Measurements from ENCODE around the gene PARD3B. TPM values are rescaled to one million over a fixed set of nuclear protein-coding genes. Genes with fewer than 3 reads are reported as not detected.

Gene PARD3B
- total RNA-seq, 1 donor from 2014 or later, result 23.8 TPM

- Histone ChIP-seq H3K4me3 (no peak overlapping the region), H3K27ac (no peak overlapping the region), H3K9me3 (peaks cover 7% of the 10 kb centered on the region), H3K36me3 (no peaks in the 10 kb centered on the region), H3K4me1 (no peaks in the 10 kb centered on the region), H3K27me3 (ENCODE audit: low read depth) (no peaks in the 10 kb centered on the region)
- no peak for DNase-seq
- ATAC-seq, result no peak
- intact Hi-C loops (cut with DNase I), result no loop called here
- TF ChIP-seq CTCF (IDR thresholded peaks at IDR 0.05), result no peak
These were observed 402.1 kb downstream of the PARD3B start for GRCh38 chr2:204947405-204947804.

- no peaks in the 10 kb centered on the region for H3K27me3 ChIP-seq (ENCODE audit: low read depth)
- H3K36me3 ChIP-seq, result no peaks in the 10 kb centered on the region
- peaks cover 7% of the 10 kb centered on the region for H3K9me3 ChIP-seq
- no peaks in the 10 kb centered on the region for H3K4me1 ChIP-seq
- no peak overlapping the region for H3K27ac ChIP-seq
- H3K4me3 ChIP-seq, result no peak overlapping the region
- DNase-seq (no peak), ATAC-seq (no peak)
- intact Hi-C loops (cut with DNase I), result no loop called here
- no peak for TF ChIP-seq CTCF (IDR thresholded peaks at IDR 0.05)
These were observed 402.9 kb downstream of the PARD3B start for GRCh38 chr2:204948024-204948763.

GRCh38 chr2:204948822-204949221 lies 403.5 kb downstream of the PARD3B start:
- Histone ChIP-seq H3K27ac (no peak overlapping the region), H3K4me1 (no peaks in the 10 kb centered on the region), H3K27me3 (ENCODE audit: low read depth) (no peaks in the 10 kb centered on the region), H3K9me3 (peaks cover 7% of the 10 kb centered on the region), H3K4me3 (no peak overlapping the region), H3K36me3 (no peaks in the 10 kb centered on the region)
- intact Hi-C loops (cut with DNase I), result no loop called here
- ATAC-seq, result no peak
- no peak for TF ChIP-seq CTCF (IDR thresholded peaks at IDR 0.05)
- DNase-seq, result no peak

- Histone ChIP-seq H3K4me3 (no peak overlapping the region), H3K27me3 (ENCODE audit: low read depth) (no peaks in the 10 kb centered on the region), H3K27ac (no peak overlapping the region), H3K36me3 (no peaks in the 10 kb centered on the region), H3K4me1 (no peaks in the 10 kb centered on the region), H3K9me3 (no peaks in the 10 kb centered on the region)
- intact Hi-C loops (cut with DNase I), result no loop called here
- DNase-seq (no peak), ATAC-seq (no peak)
- TF ChIP-seq CTCF (IDR thresholded peaks at IDR 0.05), result no peak
These were observed 405.5 kb downstream of the PARD3B start for GRCh38 chr2:204950695-204951346.

GRCh38 chr2:204958371-204958770 lies 413.1 kb downstream of the PARD3B start:
- TF ChIP-seq CTCF (IDR thresholded peaks at IDR 0.05), result no peak
- intact Hi-C loops (cut with DNase I), result no loop called here

More at GRCh38 chr2:204958371-204958770, 413.1 kb downstream of the PARD3B start:
- ATAC-seq (no peak), DNase-seq (no peak)
- Histone ChIP-seq H3K4me1 (no peaks in the 10 kb centered on the region), H3K27ac (no peak overlapping the region), H3K9me3 (no peaks in the 10 kb centered on the region), H3K36me3 (no peaks in the 10 kb centered on the region), H3K27me3 (ENCODE audit: low read depth) (no peaks in the 10 kb centered on the region), H3K4me3 (no peak overlapping the region)

Data from lower lobe of right lung (tissue), 2 donors.